OCI-LY7 (cell line): ENCODE data around the gene NKX1-1. TPM values are rescaled to one million over a fixed set of nuclear protein-coding genes. Genes with fewer than 3 reads are reported as not detected.
"Not testable (repeated sequence)": the region's sequence is repeated elsewhere in the genome, so short reads cannot be mapped to it uniquely, and the experiment has no call there.

Source experiments
- BruUV-seq: library from RNA; stranded (reverse); fragments of 400-500 nt; replicated peaks from 2 replicates; lab custom pipeline; 2021; lab: Mats Ljungman, UMichigan
- CTCF ChIA-PET: fragments of 300-600 bp; sonication (Branson Sonifier 250); formaldehyde crosslinking; loops from one replicate; lab custom pipeline; 2022; ENCODE audit warnings: antibody characterized with exemption; ENCODE audit not compliant: unreplicated experiment; lab: Charles Lee
- POLR2A ChIA-PET: fragments of 300-600 bp; sonication (Branson Sonifier 250); formaldehyde crosslinking; loops from one replicate; lab custom pipeline; 2022; ENCODE audit warnings: antibody characterized with exemption; lab: Charles Lee
- DNase-seq: peaks from one replicate; pipeline ENCODE4 v3.0.0-alpha.2; 2015; ENCODE audit warnings: low spot score
- H2AFZ ChIP-seq: fragments of 200-600 bp; sonication (generic), shearing (Covaris generic); 2 replicates; pipeline ENCODE4 v1.6.1; 2014; ENCODE audit warnings: mild to moderate bottlenecking, antibody characterized with exemption, low read length, moderate library complexity
- H3K27ac ChIP-seq: fragments of 200-600 bp; sonication (generic); 2 replicates; pipeline ENCODE4 v1.5.1; 2014; ENCODE audit warnings: mixed run types, low read depth, mild to moderate bottlenecking, moderate library complexity, low read length, inconsistent platforms; ENCODE audit not compliant: poor library complexity, severe bottlenecking
- H3K36me3 ChIP-seq: fragments of 200-600 bp; sonication (generic); 2 replicates; pipeline ENCODE4 v1.6.1; 2014; ENCODE audit warnings: mild to moderate bottlenecking, antibody characterized with exemption, low read length, moderate library complexity, mixed read lengths; ENCODE audit not compliant: insufficient read depth
- H3K4me1 ChIP-seq: fragments of 200-600 bp; sonication (generic); 2 replicates; pipeline ENCODE4 v1.5.1; 2014; ENCODE audit warnings: mild to moderate bottlenecking, low read length; ENCODE audit not compliant: insufficient read depth, poor library complexity, severe bottlenecking
- H3K4me2 ChIP-seq: fragments of 200-600 bp; sonication (generic); 2 replicates; pipeline ENCODE4 v1.6.1; 2014; ENCODE audit warnings: mild to moderate bottlenecking, low read length
- H3K4me3 ChIP-seq: fragments of 200-600 bp; sonication (generic); 2 replicates; pipeline ENCODE4 v1.5.1; 2014; ENCODE audit warnings: mild to moderate bottlenecking, low read depth, low read length; ENCODE audit not compliant: poor library complexity, severe bottlenecking
- H3K79me2 ChIP-seq: fragments of 200-600 bp; sonication (generic); 2 replicates; pipeline ENCODE4 v1.6.1; 2016; ENCODE audit warnings: low read depth, mild to moderate bottlenecking, low read length, moderate library complexity, mixed read lengths; ENCODE audit not compliant: insufficient read depth
- H3K9me2 ChIP-seq: fragments of 200-600 bp; sonication (generic); 2 replicates; pipeline ENCODE4 v1.6.1; 2016; ENCODE audit warnings: mild to moderate bottlenecking, low read length, mixed read lengths; ENCODE audit not compliant: insufficient read depth
- H3K9me3 ChIP-seq: fragments of 200-600 bp; sonication (generic); 2 replicates; pipeline ENCODE4 v1.6.1; 2014; ENCODE audit warnings: mild to moderate bottlenecking, mixed run types, low read length, mixed read lengths
- H4K20me1 ChIP-seq: fragments of 200-600 bp; sonication (generic); 2 replicates; pipeline ENCODE4 v1.6.1; 2014; ENCODE audit warnings: mild to moderate bottlenecking, antibody characterized with exemption, low read length, moderate library complexity, mixed read lengths; ENCODE audit not compliant: insufficient read depth
- CTCF ChIP-seq: fragments of 200-600 bp; sonication (generic); conservative IDR thresholded peaks from 2 replicates; pipeline ENCODE4 v1.5.1; 2014; ENCODE audit warnings: mild to moderate bottlenecking, antibody characterized with exemption, low read length, moderate library complexity, mixed read lengths
- EZH2phosphoT487 ChIP-seq: fragments of 200-600 bp; sonication (generic); IDR thresholded peaks from 2 replicates; pipeline ENCODE4 v1.6.1; 2018; ENCODE audit warnings: low read depth, borderline replicate concordance, mild to moderate bottlenecking, mixed run types, antibody characterized with exemption, low read length, moderate library complexity, mixed read lengths
- intact Hi-C: fragments of 100-400 bp; cut with micrococcal nuclease; formaldehyde crosslinking; loops from one replicate; pipeline ENCODE4 v1.10.0; 2022; ENCODE audit not compliant: unreplicated experiment
- total RNA-seq, 2 experiments: library from RNA; depleted of rRNA in 1 of 2; stranded (reverse); fragments of >200 nt in 1 of 2; shearing (Covaris generic) in 1 of 2; gene quantifications; 2 replicates each; pipeline ENCODE4 v1.2.3, GENCODE V29; 2014 to 2022

Gene NKX1-1
- total RNA-seq, 2 experiments from 2014 or later, result not detected

GRCh38 chr4:1375051-1375721, 31.1 kb downstream of the NKX1-1 start:
- intact Hi-C loops, result no loop called here

GRCh38 chr4:1374706-1375045, 31.6 kb downstream of the NKX1-1 start:
- Histone ChIP-seq H3K9me2 (no peaks in the 10 kb centered on the region), H3K4me2 (no peak overlapping the region), H3K4me3 (no peak overlapping the region), H2AFZ (no peak overlapping the region), H3K27ac (no peak overlapping the region), H3K9me3 (no peaks in the 10 kb centered on the region), H3K4me1 (no peaks in the 10 kb centered on the region), H4K20me1 (no peaks in the 10 kb centered on the region), H3K36me3 (peaks cover 13% of the 10 kb centered on the region), H3K79me2 (no peaks in the 10 kb centered on the region)
- ChIA-PET POLR2A (no interaction called here), CTCF (no interaction called here)
- TF ChIP-seq EZH2phosphoT487 (no peak), CTCF (no peak)
- intact Hi-C loops, result no loop called here
- BruUV-seq, result no TSS peak
- DNase-seq, result no peak

More at GRCh38 chr4:1375051-1375721, 31.1 kb downstream of the NKX1-1 start:
- Histone ChIP-seq H2AFZ (no peak overlapping the region), H3K4me1 (no peaks in the 10 kb centered on the region), H3K79me2 (no peaks in the 10 kb centered on the region), H3K9me2 (no peaks in the 10 kb centered on the region), H3K9me3 (no peaks in the 10 kb centered on the region), H3K36me3 (peaks cover 12% of the 10 kb centered on the region), H4K20me1 (no peaks in the 10 kb centered on the region), H3K27ac (no peak overlapping the region), H3K4me2 (no peak overlapping the region), H3K4me3 (no peak overlapping the region)
- CTCF ChIA-PET, result no interaction called here
- no TSS peak for BruUV-seq
- no peak for DNase-seq
- no peak for TF ChIP-seq EZH2phosphoT487
- no peak for TF ChIP-seq CTCF
- POLR2A ChIA-PET, result no interaction called here

GRCh38 chr4:1373892-1374705, 32.1 kb downstream of the NKX1-1 start:
- H3K9me3 ChIP-seq, result no peaks in the 10 kb centered on the region
- H3K4me1 ChIP-seq, result no peaks in the 10 kb centered on the region
- no peak overlapping the region for H3K4me3 ChIP-seq
- TF ChIP-seq EZH2phosphoT487 (no peak), CTCF (no peak)
- H3K4me2 ChIP-seq, result no peak overlapping the region
- H2AFZ ChIP-seq, result no peak overlapping the region
- CTCF ChIA-PET, result no interaction called here
- peaks cover 15% of the 10 kb centered on the region for H3K36me3 ChIP-seq
- DNase-seq, result no peak
- no peaks in the 10 kb centered on the region for H3K9me2 ChIP-seq
- no peaks in the 10 kb centered on the region for H4K20me1 ChIP-seq
- no peaks in the 10 kb centered on the region for H3K79me2 ChIP-seq
- no peak overlapping the region for H3K27ac ChIP-seq
- intact Hi-C loops, result no loop called here
- BruUV-seq, result no TSS peak
- POLR2A ChIA-PET, result no interaction called here

- H4K20me1 ChIP-seq, H3K9me2 ChIP-seq, H3K79me2 ChIP-seq, H3K9me3 ChIP-seq, CTCF ChIA-PET, intact Hi-C loops, H3K4me1 ChIP-seq, H2AFZ ChIP-seq, POLR2A ChIA-PET, DNase-seq, H3K27ac ChIP-seq, H3K4me2 ChIP-seq, BruUV-seq, H3K4me3 ChIP-seq: not testable (repeated sequence)
- H3K36me3 ChIP-seq, result peaks cover 15% of the 10 kb centered on the region
Measured at GRCh38 chr4:1372576-1372975, 33.7 kb downstream of the NKX1-1 start.
